ENCODE results near the gene EML5.

GRCh38 chr14:88576222-88576621 is 216.5 kb downstream of the EML5 start:
- TF ChIP-seq POLR2A (IDR thresholded peaks at IDR 0.05; ENCODE audit: low read depth, low read length), result no peak
- no peak for TF ChIP-seq POLR2AphosphoS5 (IDR thresholded peaks at IDR 0.05; ENCODE audit: low read depth, low read length)

All from GM12892 (cell line).